Measurements from ENCODE around the gene KMT5B. TPM values are rescaled to one million over a fixed set of nuclear protein-coding genes. Genes with fewer than 3 reads are reported as not detected.

Gene KMT5B
- total RNA-seq, 1 donor from 2014 or later: 43.7 TPM

DNA sequence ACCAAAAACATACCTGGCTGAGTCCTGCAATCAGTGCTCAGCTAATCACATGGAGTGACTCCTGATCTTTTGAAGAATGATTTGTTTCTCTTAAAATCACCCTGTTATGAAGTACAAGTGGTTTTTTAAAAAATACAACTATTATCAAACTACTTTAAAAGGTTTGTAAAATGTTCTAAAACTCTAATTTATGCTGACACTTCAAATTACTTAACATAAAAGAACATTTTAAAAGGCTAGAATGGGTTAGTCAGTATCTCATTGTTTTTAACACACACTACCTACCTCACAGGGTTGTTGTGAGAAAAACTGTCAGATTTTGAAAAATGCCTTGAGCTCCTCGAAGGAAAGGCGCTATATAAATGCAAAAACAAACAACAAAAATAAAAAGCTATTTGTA is 33.2 kb downstream of the KMT5B start:
- TF ChIP-seq CTCF (conservative IDR thresholded peaks at IDR 0.05): no peak
- no peak for DNase-seq (ENCODE audit: low read depth, low spot score)
- no peaks in the 10 kb centered on the region for H3K4me1 Mint-ChIP-seq
- H3K27ac Mint-ChIP-seq (ENCODE audit: unreplicated experiment): no peak overlapping the region
- no peaks in the 10 kb centered on the region for H3K36me3 Mint-ChIP-seq (ENCODE audit: low read depth)
- no peaks in the 10 kb centered on the region for H3K9me3 Mint-ChIP-seq
- H3K4me3 Mint-ChIP-seq: no peak overlapping the region
- H3K27me3 Mint-ChIP-seq (ENCODE audit: low read depth): no peaks in the 10 kb centered on the region

DNA sequence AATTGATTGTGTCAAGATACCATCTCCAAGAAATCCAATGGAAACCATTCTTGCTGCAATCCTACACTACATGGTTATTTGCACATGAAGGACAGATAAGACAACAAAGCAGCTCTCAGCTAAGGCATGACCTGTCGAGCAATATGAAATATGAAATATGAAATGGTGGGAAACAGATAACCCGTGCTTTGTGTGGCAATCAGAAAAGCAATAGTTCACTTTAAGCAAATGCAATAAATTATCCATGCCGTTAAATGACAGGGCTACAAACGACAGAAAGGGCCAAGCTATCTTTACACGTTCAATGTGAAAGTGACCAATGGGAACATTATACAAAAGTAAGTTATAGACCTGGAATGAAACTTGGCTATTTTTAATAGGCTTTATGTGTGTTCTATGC is 35.2 kb downstream of the KMT5B start:
- no peaks in the 10 kb centered on the region for H3K4me1 Mint-ChIP-seq
- no peak overlapping the region for H3K4me3 Mint-ChIP-seq
- no peak for DNase-seq (ENCODE audit: low read depth, low spot score)
- no peaks in the 10 kb centered on the region for H3K36me3 Mint-ChIP-seq (ENCODE audit: low read depth)
- H3K27me3 Mint-ChIP-seq (ENCODE audit: low read depth): no peaks in the 10 kb centered on the region
- TF ChIP-seq CTCF (conservative IDR thresholded peaks at IDR 0.05): no peak
- no peaks in the 10 kb centered on the region for H3K9me3 Mint-ChIP-seq
- no peak overlapping the region for H3K27ac Mint-ChIP-seq (ENCODE audit: unreplicated experiment)

DNA sequence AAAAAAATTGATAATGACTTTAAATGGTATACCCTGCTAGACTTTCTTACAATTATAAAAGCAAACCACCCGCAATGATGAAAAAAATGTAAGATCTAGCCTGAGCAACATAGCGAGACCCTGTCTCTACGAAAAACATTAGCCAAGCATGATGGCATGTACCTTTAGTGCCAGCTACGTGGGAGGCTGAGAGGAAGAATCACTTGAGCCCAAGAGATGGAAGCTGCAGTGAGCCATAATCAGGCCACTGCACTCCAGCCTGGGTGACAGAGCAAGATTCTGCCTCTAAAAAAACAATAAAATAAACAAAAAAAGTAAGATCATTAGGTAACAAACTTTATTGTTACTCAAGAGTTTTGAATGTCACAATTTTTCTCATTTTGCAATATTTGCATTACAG is 39.2 kb downstream of the KMT5B start:
- TF ChIP-seq CTCF (conservative IDR thresholded peaks at IDR 0.05): no peak
- Mint-ChIP-seq H3K4me3 (no peak overlapping the region), H3K27ac (ENCODE audit: unreplicated experiment) (no peak overlapping the region), H3K4me1 (no peaks in the 10 kb centered on the region), H3K9me3 (no peaks in the 10 kb centered on the region), H3K27me3 (ENCODE audit: low read depth) (no peaks in the 10 kb centered on the region), H3K36me3 (ENCODE audit: low read depth) (peaks cover 9% of the 10 kb centered on the region)
- no peak for DNase-seq (ENCODE audit: low read depth, low spot score)

DNA sequence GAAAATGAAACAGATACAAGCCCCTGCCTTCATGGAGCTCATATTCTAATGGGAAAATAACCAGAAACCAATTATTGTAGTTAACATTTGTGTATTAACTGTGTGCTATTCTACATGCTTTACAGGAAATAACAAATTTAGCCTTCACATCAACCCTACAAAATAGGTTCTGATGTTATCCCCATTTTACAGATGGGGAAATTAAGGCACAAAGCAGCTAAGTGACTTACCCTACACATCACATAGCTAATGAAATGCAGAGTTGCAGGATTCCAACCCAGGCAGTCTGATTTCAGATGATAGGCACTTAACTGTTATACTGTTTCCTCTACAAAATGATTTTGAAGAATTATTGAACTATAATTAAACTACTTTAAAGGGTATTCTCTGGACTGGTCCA is 43.7 kb downstream of the KMT5B start:
- DNase-seq (ENCODE audit: low read depth, low spot score): no peak
- H3K9me3 Mint-ChIP-seq: no peaks in the 10 kb centered on the region
- no peaks in the 10 kb centered on the region for H3K27me3 Mint-ChIP-seq (ENCODE audit: low read depth)
- no peak overlapping the region for H3K27ac Mint-ChIP-seq (ENCODE audit: unreplicated experiment)
- TF ChIP-seq CTCF (conservative IDR thresholded peaks at IDR 0.05): no peak
- no peak overlapping the region for H3K4me3 Mint-ChIP-seq
- peaks cover 13% of the 10 kb centered on the region for H3K36me3 Mint-ChIP-seq (ENCODE audit: low read depth)
- no peaks in the 10 kb centered on the region for H3K4me1 Mint-ChIP-seq

- no peak for DNase-seq (ENCODE audit: low read depth, low spot score)
- Mint-ChIP-seq H3K27me3 (ENCODE audit: low read depth) (no peaks in the 10 kb centered on the region), H3K9me3 (no peaks in the 10 kb centered on the region), H3K4me3 (no peak overlapping the region), H3K27ac (ENCODE audit: unreplicated experiment) (no peak overlapping the region), H3K4me1 (no peaks in the 10 kb centered on the region), H3K36me3 (ENCODE audit: low read depth) (peaks cover 13% of the 10 kb centered on the region)
- no peak for TF ChIP-seq CTCF (conservative IDR thresholded peaks at IDR 0.05)
Observed at GRCh38 chr11:68168694-68169093, 44.4 kb downstream of the KMT5B start.

- DNase-seq (ENCODE audit: low read depth, low spot score): no peak
- no peaks in the 10 kb centered on the region for H3K9me3 Mint-ChIP-seq
- no peak for TF ChIP-seq CTCF (conservative IDR thresholded peaks at IDR 0.05)
- H3K4me1 Mint-ChIP-seq: no peaks in the 10 kb centered on the region
- H3K27me3 Mint-ChIP-seq (ENCODE audit: low read depth): no peaks in the 10 kb centered on the region
- H3K27ac Mint-ChIP-seq (ENCODE audit: unreplicated experiment): no peak overlapping the region
- peaks cover 13% of the 10 kb centered on the region for H3K36me3 Mint-ChIP-seq (ENCODE audit: low read depth)
- no peak overlapping the region for H3K4me3 Mint-ChIP-seq
Observed at GRCh38 chr11:68167474-68167873, 45.6 kb downstream of the KMT5B start.
